T-cell (primary cell): ENCODE results near the gene CACNA1E. TPM values are rescaled to one million over a fixed set of nuclear protein-coding genes. Genes with fewer than 3 reads are reported as not detected.

Source experiments
- ATAC-seq, 4 experiments: fragments of 200-7000 bp in 3 of 4; fragments of 150-1000 bp in 1 of 4; cut with Tn5 transposase; replicated peaks in 1 of 4; 1 replicate in 3 of 4; 2 replicates in 1 of 4; pipeline ENCODE4 v1.10.0; 2021; ENCODE audit warnings: moderate library complexity in 3 of 4, mild to moderate bottlenecking in 2 of 4, moderate number of reproducible peaks in 1 of 4
- CTCF ChIA-PET, 2 donors: fragments of 300-600 bp; sonication (Branson Sonifier 250); formaldehyde crosslinking; loops; one replicate each; lab custom pipeline; 2022; ENCODE audit warnings: antibody characterized with exemption in 2 of 2; lab: Charles Lee
- POLR2A ChIA-PET, 2 donors: fragments of 300-600 bp; sonication (Branson Sonifier 250); formaldehyde crosslinking; loops; one replicate each; lab custom pipeline; 2022; ENCODE audit warnings: antibody characterized with exemption in 2 of 2; lab: Charles Lee
- DNase-seq, 35 experiments: peaks; one replicate each; pipeline versions ENCODE4 v3.0.0 to v3.0.0-alpha.2; 2013 to 2023
- H3K27ac ChIP-seq: one replicate; pipeline ENCODE4 v1.5.1; 2013; ENCODE audit warnings: low read length
- H3K27me3 ChIP-seq, 2 experiments: replicated peaks in 1 of 2; 1 replicate in 1 of 2; 2 replicates in 1 of 2; pipeline versions ENCODE4 v1.6.1 to v1.7.0; 2013; ENCODE audit warnings: low read length in 1 of 2, mixed read lengths in 1 of 2; ENCODE audit not compliant: control insufficient read depth in 2 of 2, insufficient read depth in 2 of 2; ENCODE audit errors: extremely low read depth in 1 of 2
- H3K36me3 ChIP-seq, 2 donors: 1 replicate in 1 of 2; 2 replicates in 1 of 2; pipeline versions ENCODE4 v1.6.1 to v1.7.0; 2013; ENCODE audit warnings: low read length in 1 of 2; ENCODE audit not compliant: control insufficient read depth in 2 of 2, insufficient read depth in 1 of 2; ENCODE audit errors: extremely low read depth in 1 of 2
- H3K4me1 ChIP-seq, 2 experiments: 1 replicate in 1 of 2; 2 replicates in 1 of 2; pipeline versions ENCODE4 v1.6.1 to v1.7.0; 2013; ENCODE audit warnings: low read length in 2 of 2, mixed read lengths in 1 of 2; ENCODE audit not compliant: insufficient read depth in 2 of 2, control insufficient read depth in 1 of 2; ENCODE audit errors: extremely low read depth in 1 of 2
- H3K4me3 ChIP-seq, 2 donors: 1 replicate in 1 of 2; 2 replicates in 1 of 2; pipeline versions ENCODE4 v1.5.1 to v1.7.0; 2013; ENCODE audit warnings: mild to moderate bottlenecking in 2 of 2, low read length in 1 of 2, moderate library complexity in 1 of 2; ENCODE audit not compliant: control insufficient read depth in 1 of 2; ENCODE audit errors: extremely low read depth in 1 of 2
- H3K9me3 ChIP-seq: 2 replicates; pipeline ENCODE4 v1.7.0; 2013
- H3K27ac Mint-ChIP-seq, 2 donors: one replicate each; pipeline ENCODE4 v1.8.0; 2020 to 2021; ENCODE audit warnings: mild to moderate bottlenecking in 2 of 2, mixed read lengths in 2 of 2
- H3K27me3 Mint-ChIP-seq, 2 donors: one replicate each; pipeline ENCODE4 v1.8.0; 2021 to 2022; ENCODE audit warnings: mixed read lengths in 2 of 2
- H3K36me3 Mint-ChIP-seq: one replicate; pipeline ENCODE4 v1.8.0; 2021; ENCODE audit warnings: mixed read lengths
- H3K4me1 Mint-ChIP-seq, 3 donors: one replicate each; pipeline ENCODE4 v1.8.0; 2020 to 2022; ENCODE audit warnings: mixed read lengths in 3 of 3, mild to moderate bottlenecking in 1 of 3
- H3K4me3 Mint-ChIP-seq, 3 donors: one replicate each; pipeline ENCODE4 v1.8.0; 2020 to 2022; ENCODE audit warnings: mild to moderate bottlenecking in 3 of 3, mixed read lengths in 3 of 3, moderate library complexity in 3 of 3
- H3K9me3 Mint-ChIP-seq, 3 donors: one replicate each; pipeline ENCODE4 v1.8.0; 2020 to 2022; ENCODE audit warnings: mixed read lengths in 3 of 3
- WGBS: methylation state at CpG from one replicate; pipeline ENCODE4 v1.1.5; 2013; ENCODE audit warnings: missing lambda C conversion rate; ENCODE audit not compliant: insufficient coverage; 5-methylcytosine and 5-hydroxymethylcytosine counted together
- total RNA-seq, 35 experiments: library from RNA in 6 of 35; stranded (reverse) in 6 of 35; fragments of 120-200 nt in 1 of 35; gene quantifications; one replicate each; pipeline versions ENCODE4 v1.2.1 to v1.2.4 and lab custom pipeline; 2013 to 2026

The CACNA1E gene
- total RNA-seq, 5 donors from 2014 or later (not counting 1 experiment from before 2014, with no cell fraction given) = 0.03 to 0.10 (median 0.03) TPM; not detected in 2

- ChIA-PET POLR2A (no interaction called here), CTCF (no interaction called here)
- no peak overlapping the region for H3K27ac Mint-ChIP-seq
- Histone ChIP-seq H3K9me3 (no peaks in the 10 kb centered on the region), H3K4me1 (no peaks in the 10 kb centered on the region), H3K27ac (no peak overlapping the region), H3K4me3 (no peak overlapping the region), H3K36me3 (no peaks in the 10 kb centered on the region), H3K27me3 (peaks cover 0 to 3% of the 10 kb centered on the region in 2 experiments)
- no CpG with 5 or more reads among the region's 6 CpGs for WGBS
- no peak for ATAC-seq
- H3K9me3 Mint-ChIP-seq = no peaks in the 10 kb centered on the region
- no peaks in the 10 kb centered on the region for H3K36me3 Mint-ChIP-seq
- no peak for DNase-seq
- no peaks in the 10 kb centered on the region for H3K4me1 Mint-ChIP-seq
- H3K27me3 Mint-ChIP-seq = peaks cover 7 to 19% of the 10 kb centered on the region in 2 donors
- H3K4me3 Mint-ChIP-seq = no peak overlapping the region
Measured at GRCh38 chr1:181718034-181718433, 234.7 kb downstream of the CACNA1E start.

DNA sequence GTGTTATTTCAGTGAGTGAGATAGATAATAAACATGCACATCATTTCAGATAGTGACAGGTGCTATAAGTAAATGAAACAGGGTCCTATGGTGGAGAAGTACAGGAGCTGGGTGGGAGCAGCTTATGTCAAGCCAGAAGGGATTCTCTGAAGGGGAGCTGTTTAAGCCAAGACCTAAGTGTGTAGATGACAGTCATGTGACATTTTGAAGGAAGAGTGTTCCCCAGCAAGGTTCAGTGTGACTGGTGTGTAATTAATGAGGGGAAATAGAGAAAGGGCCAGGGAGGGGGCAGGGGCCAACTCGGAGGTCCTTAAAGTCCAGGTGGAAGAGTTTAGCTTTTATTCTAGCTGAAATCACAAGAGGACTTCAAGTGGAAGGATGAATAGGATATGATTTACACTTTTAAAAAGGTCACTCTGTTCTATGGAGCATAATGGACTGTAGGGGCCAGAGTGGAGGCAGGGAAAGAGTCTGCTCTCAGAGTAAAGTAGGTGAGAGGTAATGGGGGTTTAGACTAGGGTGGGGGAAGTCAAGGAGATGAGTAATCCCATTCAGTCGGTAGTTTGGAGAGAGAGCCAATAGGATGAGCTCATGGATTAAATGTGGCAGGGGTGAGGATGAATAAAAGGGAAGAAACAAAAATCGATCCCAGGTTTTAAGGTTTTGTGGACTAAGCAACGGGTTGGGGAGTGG is 243.1 kb downstream of the CACNA1E start:
- ChIA-PET POLR2A (no interaction called here), CTCF (no interaction called here)
- Mint-ChIP-seq H3K4me3 (no peak overlapping the region), H3K9me3 (no peaks in the 10 kb centered on the region), H3K27ac (no peak overlapping the region), H3K4me1 (no peaks in the 10 kb centered on the region), H3K36me3 (no peaks in the 10 kb centered on the region), H3K27me3 (peaks cover 11 to 18% of the 10 kb centered on the region in 2 donors)
- 55% methylated on average over 4 of the region's 4 CpGs for WGBS
- no peak for ATAC-seq
- H3K36me3 ChIP-seq = no peaks in the 10 kb centered on the region
- no peaks in the 10 kb centered on the region for H3K9me3 ChIP-seq
- no peaks in the 10 kb centered on the region for H3K4me1 ChIP-seq
- peaks cover 0 to 14% of the 10 kb centered on the region in 2 experiments for H3K27me3 ChIP-seq
- no peak overlapping the region for H3K4me3 ChIP-seq
- DNase-seq = no peak
- no peak overlapping the region for H3K27ac ChIP-seq

DNA sequence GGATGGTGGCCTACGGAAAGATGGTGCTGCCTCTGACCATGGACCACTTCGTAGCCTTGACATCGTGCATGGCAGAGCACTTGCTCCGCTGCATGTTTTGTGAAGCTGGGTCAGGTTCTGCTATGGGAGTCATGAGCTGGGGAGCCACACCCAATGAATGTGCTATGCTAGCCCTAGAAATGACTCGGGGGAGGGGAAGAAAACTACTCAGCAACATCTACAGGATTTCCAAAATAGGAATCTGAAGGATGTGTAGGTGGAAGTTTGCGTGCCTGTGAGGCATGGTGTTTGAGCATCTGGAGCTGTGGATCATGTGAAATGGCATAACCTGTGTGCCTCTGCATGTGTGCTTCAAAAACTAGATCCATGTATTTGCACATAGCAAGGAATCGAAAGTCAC is 247.3 kb downstream of the CACNA1E start:
- no peaks in the 10 kb centered on the region for H3K4me1 ChIP-seq
- no peak overlapping the region for H3K4me3 ChIP-seq
- no peak overlapping the region for H3K4me3 Mint-ChIP-seq
- H3K27ac Mint-ChIP-seq = no peak overlapping the region
- ChIA-PET CTCF (interaction anchor here in 1 of 2 donors (0.5 kb wide), 1 partner anchor 93 kb away, joined by 3 read pairs; no protein-coding TSS in a partner anchor), POLR2A (no interaction called here)
- H3K27ac ChIP-seq = no peak overlapping the region
- H3K9me3 Mint-ChIP-seq = no peaks in the 10 kb centered on the region
- H3K9me3 ChIP-seq = no peaks in the 10 kb centered on the region
- H3K36me3 ChIP-seq = no peaks in the 10 kb centered on the region
- no peaks in the 10 kb centered on the region for H3K4me1 Mint-ChIP-seq
- WGBS = 91% methylated on average over 5 of the region's 7 CpGs
- peaks cover 11 to 18% of the 10 kb centered on the region in 2 donors for H3K27me3 Mint-ChIP-seq
- no peaks in the 10 kb centered on the region for H3K36me3 Mint-ChIP-seq
- H3K27me3 ChIP-seq = peaks cover 0 to 8% of the 10 kb centered on the region in 2 experiments
- ATAC-seq (no peak), DNase-seq (no peak)

- Mint-ChIP-seq H3K4me1 (no peaks in the 10 kb centered on the region), H3K4me3 (no peak overlapping the region), H3K27ac (no peak overlapping the region), H3K9me3 (no peaks in the 10 kb centered on the region), H3K36me3 (no peaks in the 10 kb centered on the region), H3K27me3 (peaks cover 4 to 14% of the 10 kb centered on the region in 2 donors)
- Histone ChIP-seq H3K36me3 (no peaks in the 10 kb centered on the region), H3K9me3 (no peaks in the 10 kb centered on the region), H3K27me3 (peaks cover 0 to 4% of the 10 kb centered on the region in 2 experiments), H3K27ac (no peak overlapping the region), H3K4me1 (no peaks in the 10 kb centered on the region), H3K4me3 (no peak overlapping the region)
- WGBS = 87% methylated on average over 26 of the region's 31 CpGs
- ChIA-PET POLR2A (no interaction called here), CTCF (interaction anchor here in 1 of 2 donors (0.7 kb wide), 1 partner anchor 1259 kb away, joined by 3 read pairs; no protein-coding TSS in a partner anchor)
- ATAC-seq = no peak
- DNase-seq = no peak
Measured at GRCh38 chr1:181732218-181732990, 249.1 kb downstream of the CACNA1E start.

- no peaks in the 10 kb centered on the region for H3K9me3 Mint-ChIP-seq
- no peak for ATAC-seq
- no peaks in the 10 kb centered on the region for H3K9me3 ChIP-seq
- H3K27me3 ChIP-seq = peaks cover 0 to 9% of the 10 kb centered on the region in 2 experiments
- peaks cover 4 to 14% of the 10 kb centered on the region in 2 donors for H3K27me3 Mint-ChIP-seq
- H3K4me3 Mint-ChIP-seq = no peak overlapping the region
- WGBS = 83% methylated on average over 13 of the region's 14 CpGs
- no peak for DNase-seq
- no peak overlapping the region for H3K27ac Mint-ChIP-seq
- no peak overlapping the region for H3K4me3 ChIP-seq
- H3K27ac ChIP-seq = no peak overlapping the region
- H3K36me3 Mint-ChIP-seq = no peaks in the 10 kb centered on the region
- H3K36me3 ChIP-seq = no peaks in the 10 kb centered on the region
- ChIA-PET CTCF (no interaction called here), POLR2A (no interaction called here)
- H3K4me1 Mint-ChIP-seq = no peaks in the 10 kb centered on the region
- no peaks in the 10 kb centered on the region for H3K4me1 ChIP-seq
Measured at GRCh38 chr1:181733486-181733885, 250.2 kb downstream of the CACNA1E start.

GRCh38 chr1:181737056-181737455 is 253.7 kb downstream of the CACNA1E start:
- Histone ChIP-seq H3K9me3 (no peaks in the 10 kb centered on the region), H3K27ac (no peak overlapping the region), H3K27me3 (peaks cover 0 to 8% of the 10 kb centered on the region in 2 experiments), H3K4me3 (no peak overlapping the region), H3K4me1 (no peaks in the 10 kb centered on the region), H3K36me3 (no peaks in the 10 kb centered on the region)
- Mint-ChIP-seq H3K9me3 (no peaks in the 10 kb centered on the region), H3K4me3 (no peak overlapping the region), H3K4me1 (no peaks in the 10 kb centered on the region), H3K27me3 (peaks cover 4 to 22% of the 10 kb centered on the region in 2 donors), H3K27ac (no peak overlapping the region), H3K36me3 (no peaks in the 10 kb centered on the region)
- DNase-seq (no peak), ATAC-seq (no peak)
- ChIA-PET POLR2A (no interaction called here), CTCF (no interaction called here)
- WGBS = 60% methylated on average over 2 of the region's 5 CpGs
